GM19239 (cell line): ENCODE measurements around the gene COX4I1.
"Not testable (repeated sequence)": the region's sequence is repeated elsewhere in the genome, so short reads cannot be mapped to it uniquely, and the experiment has no call there.

ENCODE experiments used
- DNase-seq: peaks from one replicate; pipeline ENCODE4 v3.0.0; 2011; ENCODE audit warnings: low spot score; ENCODE audit not compliant: insufficient read length
- FAIRE-seq: peaks from 2 replicates; lab custom pipeline; 2011; peaks lifted over from hg19 to GRCh38; lab: Jason Lieb, UNC

COX4I1 gene

DNA sequence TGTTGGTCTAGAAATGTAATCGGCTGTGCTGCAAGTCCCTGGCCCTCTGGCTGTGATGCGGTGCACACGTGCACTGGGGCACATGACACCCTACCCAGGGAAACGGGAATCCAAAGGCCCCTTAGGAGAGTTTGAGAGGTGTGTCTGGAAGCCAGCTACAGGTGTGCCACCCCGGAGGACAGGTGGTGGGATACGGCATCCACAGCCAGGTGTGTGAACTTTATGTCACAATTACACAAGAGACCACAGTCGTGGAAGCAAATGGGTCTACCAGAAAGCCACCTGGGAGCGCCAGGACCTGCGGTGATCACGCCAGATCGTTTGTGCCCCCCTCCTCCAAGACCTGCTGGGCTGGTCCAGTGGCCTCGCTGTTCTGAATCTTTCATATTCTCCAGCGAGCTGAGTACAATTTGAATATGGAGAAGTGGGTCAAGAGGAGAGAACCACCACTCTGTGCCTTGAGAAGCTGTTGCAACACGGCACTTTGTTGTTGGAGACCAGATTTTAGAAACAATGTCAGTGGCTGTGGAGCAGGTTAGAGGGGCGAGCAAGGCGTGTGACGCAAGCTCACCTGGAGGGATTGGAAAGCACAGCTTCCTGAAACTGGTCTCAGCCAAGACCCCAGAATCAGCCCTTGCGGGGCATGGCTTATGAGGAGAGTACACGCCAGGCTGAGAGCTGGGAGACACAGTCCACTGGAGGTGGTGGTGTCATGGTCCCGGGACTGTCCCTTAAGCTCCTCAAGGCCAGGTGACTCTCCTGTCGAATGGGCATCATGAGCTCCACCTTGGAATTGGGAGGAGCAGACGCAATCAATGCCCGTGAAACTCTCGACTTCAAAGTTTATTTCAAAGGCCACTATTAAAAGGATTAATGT is 37.4 kb downstream of the COX4I1 start:
- DNase-seq (no peak), FAIRE-seq (no peak)

DNA sequence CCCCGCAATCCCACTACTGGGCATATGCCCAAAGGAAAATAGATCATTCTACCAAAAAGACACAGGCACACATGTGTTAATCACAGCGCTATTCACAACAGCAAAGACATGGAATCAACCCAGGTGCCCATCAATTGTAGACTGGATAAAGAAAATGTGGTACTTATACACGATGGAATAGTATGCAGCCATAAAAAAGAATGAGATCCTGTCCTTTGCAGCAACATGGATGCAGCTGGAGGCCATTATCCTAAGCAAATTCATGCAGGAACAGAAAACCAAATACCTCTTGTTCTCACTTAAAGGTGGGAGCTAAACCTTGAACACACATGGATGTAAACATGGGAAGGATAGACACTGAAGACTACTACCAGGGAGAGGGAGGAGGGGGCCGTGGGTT is 38.2 kb downstream of the COX4I1 start:
- not testable (repeated sequence) for FAIRE-seq, DNase-seq

DNA sequence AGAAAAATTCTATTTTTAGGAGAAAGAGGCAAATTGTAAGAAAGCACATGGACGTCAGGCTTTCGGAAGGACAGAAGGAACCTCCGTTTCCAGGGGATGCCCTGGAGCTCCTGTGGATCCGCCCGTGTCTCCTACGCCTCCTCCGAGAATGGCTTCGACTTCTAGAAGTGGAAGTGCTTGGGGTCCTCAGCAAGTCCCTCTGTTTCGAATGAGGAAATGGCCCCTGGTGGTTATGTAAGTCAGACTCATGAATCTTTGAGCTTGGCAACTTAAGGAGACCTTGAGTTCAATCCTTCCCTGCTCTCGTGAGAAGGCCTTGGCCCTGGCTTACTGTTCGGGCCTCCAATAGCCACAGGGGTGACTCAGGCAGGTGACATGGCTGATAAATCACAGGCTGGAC is 38.9 kb downstream of the COX4I1 start:
- no peak for FAIRE-seq
- DNase-seq, result no peak

DNA sequence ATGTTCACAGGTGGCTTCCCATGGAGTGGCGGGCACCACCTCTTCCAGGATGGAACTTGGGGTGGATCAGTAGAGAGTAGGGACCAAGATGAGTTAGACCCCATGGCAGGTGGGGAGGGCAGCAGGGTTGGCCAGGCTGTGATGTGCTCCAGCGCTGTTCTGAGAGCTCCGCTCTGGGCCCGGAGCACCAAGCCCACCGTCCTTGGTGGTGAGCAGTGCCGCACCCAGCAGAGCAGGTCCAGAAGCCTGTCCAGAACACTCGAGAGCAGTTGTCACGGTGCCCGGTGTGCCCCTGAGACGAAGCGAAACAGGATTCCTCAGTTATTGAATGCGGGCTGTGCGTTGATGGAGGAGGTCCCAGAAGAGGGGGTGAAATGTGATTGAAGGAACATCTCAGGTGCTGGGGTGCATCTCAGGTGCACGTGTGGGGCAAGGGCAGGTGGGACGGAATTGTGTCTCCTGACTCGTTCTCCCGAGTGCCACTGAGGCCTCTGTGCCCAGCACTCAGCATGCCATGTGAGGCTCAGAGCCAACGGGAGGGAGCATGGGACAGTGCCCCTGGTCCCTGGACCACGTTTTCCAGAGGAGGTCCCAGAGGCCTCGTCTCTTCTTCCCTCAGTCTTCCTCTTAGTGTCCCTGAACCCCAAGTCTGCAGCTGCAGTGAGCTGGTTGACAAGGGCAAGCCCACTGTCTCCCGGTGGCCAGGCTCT is 39.5 kb downstream of the COX4I1 start:
- no peak for DNase-seq

DNA sequence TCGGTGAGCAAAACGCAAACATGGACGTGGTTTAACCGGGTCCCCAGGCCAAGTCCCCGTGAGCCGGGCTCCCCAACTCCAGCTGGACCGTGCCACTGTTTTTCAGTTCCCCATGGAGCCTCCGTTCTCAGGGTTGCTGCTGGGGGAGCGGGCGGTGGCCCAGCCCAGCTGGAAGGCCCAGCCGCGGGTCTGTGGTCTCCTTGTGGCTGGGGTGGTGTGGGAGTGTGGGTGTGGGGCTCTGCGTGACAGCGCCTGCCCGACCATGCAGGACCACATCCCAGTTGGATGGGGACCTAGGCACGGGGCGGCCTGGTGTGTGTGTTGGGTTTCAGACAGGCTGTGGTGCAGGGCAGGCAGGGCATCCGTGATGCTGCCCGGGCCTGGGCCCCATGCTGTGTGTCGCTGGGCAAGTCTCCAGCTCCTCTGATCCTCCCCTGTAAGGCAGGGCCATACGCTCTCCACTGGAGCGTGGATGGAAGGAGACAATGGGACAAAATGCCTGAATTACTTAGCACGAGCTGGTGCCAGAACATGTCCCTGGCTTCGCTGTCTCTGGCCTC is 40.3 kb downstream of the COX4I1 start:
- DNase-seq (no peak), FAIRE-seq (no peak)

More for the DNA sequence above, 39.5 kb downstream of the COX4I1 start:
- no peak for FAIRE-seq

DNA sequence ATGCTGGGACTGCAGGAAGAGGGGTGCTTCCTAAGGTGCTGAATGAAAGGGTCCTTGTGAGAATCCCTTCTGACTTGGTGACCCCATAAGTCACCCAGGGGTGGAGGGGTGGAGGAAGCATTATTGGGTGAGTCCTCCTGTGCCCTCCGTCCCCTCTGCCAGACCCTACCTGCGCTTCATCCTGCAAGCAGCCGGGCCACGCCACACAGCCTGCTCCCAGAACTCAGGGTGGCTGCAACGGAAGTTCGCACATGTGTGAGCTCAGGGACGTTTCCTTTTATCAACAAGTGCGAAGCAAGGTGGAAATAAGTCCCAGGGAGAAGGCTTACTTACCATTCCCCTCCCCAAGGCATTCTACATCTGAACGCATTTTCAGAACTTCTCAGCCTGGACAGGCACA is 40.9 kb downstream of the COX4I1 start:
- FAIRE-seq (no peak), DNase-seq (no peak)

DNA sequence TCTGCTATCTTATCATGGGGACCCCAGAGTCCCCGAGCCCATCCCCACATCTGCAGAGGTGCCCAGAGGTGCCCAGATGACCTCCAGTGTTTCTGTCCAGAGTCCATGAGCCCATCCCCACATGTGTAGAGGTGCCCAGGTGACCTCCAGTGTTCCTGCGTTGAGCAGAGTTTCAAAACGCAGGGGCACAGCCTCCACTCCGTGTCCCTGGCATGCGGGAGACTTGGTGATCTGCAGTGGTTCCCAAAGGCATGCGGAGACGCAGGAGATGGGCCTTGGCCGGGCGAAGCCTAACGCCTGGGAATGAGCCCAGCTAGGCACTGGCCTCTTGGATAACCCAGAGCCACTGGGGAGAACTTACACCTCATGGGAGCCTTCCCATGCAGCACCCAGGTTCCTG is 41.3 kb downstream of the COX4I1 start:
- FAIRE-seq (no peak), DNase-seq (no peak)

DNA sequence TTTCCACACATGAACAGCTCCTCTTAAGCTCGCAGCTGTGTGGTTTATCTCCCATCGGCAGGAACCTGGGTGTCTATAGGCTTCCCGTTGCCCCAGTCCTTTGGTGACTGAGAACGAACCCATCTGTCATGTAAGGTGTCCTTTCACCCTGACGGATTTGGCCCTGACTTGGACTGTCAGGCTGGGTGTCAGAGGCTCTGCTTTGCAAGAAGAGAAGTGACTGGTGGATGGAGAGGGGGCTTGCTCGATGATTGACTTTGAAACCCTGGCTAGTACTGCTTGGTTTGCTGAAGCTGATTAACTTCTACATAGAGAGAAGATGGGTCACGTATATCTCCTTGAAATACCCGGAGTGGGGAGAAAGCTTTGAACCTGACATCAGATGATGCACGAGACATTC is 42.9 kb downstream of the COX4I1 start:
- no peak for DNase-seq
- FAIRE-seq, result no peak

DNA sequence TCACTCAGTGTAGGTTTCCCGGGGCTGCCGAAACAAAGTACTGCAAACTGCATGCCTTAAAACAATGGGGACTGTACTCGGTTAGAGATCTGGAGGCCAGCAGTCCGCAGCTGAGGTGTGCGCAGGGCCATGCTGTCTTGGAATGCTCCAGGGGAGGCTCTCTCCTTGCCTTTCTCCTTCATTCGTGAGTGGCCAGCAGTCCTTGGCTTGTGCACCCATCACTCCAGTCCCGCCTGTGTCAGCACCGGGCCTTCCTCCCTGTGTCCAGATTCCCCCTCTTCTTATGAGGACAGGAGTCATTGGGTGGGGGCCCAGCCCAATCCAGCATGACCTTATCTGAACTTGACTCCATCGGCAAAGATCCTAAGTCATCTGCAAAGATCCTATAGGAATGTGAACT is 43.4 kb downstream of the COX4I1 start:
- FAIRE-seq, result no peak

DNA sequence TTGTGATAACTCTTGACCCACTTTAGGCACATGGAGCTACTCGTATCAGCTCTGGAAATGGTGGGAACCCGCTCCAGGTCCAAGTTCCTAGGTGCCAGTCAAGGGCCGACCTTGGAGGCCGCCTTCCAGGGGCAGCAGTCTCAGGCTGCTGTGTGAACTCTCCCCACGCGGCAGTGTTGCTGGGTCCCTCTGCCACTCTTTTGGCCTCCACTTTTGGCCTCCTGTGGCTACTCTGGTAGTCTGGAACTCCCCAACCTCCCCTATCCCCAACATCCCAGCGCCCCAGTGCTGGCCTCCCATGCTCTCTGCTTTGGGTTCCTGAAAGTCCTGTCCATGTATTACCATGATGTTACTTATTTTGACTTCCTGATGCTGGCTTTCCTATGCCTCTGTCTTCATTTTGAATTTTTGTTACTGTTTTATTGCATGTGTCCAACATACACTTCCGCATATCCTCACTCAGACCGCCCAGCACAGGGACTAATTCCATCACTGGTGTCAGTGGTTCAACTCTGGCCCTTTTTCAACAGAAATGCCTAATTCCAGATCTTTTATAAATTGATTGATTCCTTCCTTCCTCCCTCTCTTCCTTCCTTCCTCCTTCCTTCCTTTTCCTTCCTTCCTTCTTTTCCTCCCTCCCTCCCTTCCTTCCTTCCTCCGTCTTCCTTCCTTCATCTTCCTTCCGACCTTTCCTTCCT is 44.1 kb downstream of the COX4I1 start:
- DNase-seq (no peak), FAIRE-seq (no peak)

More for the DNA sequence above, 43.4 kb downstream of the COX4I1 start:
- DNase-seq, result no peak

DNA sequence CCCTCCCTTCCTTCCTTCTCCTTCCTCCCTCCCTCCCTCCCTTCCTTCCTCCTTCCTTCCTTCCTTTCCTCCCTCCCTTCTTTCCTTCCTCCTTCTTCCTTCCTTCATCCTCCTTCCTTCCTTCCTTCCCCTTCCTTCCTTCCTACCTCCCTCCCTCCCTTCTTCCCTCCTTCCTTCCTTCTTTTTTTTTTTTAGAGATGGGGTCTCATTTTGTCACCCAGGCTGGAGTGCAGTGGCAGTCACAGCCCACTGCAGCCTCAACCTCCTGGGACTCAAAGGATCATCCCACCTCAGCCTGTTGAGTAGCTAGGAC is 44.6 kb downstream of the COX4I1 start:
- FAIRE-seq, result no peak

DNA sequence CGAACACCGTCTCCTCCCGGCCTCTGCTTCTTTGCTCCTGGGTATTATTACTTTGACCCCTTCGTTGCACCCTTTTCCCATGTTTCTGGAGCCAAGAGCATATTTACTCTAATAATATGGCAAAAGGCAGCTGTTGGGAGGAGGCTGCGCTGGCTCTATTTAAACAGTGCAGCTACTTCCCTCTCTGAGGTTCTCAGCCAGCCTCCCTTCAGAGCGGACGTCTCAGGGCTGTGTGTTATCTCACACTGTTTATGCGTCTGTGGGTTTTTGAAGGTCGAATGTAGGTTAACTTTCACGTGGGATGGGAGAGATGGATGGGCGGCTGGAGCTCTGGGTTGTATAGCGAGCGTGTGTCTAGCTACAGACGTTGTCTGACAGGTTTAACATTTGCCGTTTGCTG is 45.3 kb downstream of the COX4I1 start:
- FAIRE-seq, result no peak

More for the DNA sequence above, 44.6 kb downstream of the COX4I1 start:
- DNase-seq, result no peak

DNA sequence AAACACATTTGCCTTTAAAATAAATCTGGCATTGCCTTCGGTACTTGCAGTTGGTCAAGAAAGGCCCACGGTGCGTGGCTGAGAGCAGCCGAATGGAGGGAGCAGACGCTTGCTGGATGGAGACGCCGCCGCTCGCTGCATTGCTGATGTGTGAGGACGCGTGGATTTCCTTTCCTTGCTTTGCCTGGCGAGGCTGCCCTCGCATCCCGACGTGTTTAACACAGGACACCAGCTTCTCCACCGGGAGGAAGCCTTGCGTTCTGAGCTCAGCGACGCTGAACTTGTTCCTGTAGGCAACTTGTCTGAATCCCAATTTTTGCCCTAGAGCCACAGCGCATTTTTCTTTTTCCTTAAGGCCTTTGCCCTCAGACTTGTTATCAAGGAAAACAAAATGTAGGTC is 45.8 kb downstream of the COX4I1 start:
- no peak for FAIRE-seq
- DNase-seq, result no peak

More for the DNA sequence above, 45.3 kb downstream of the COX4I1 start:
- no peak for DNase-seq

DNA sequence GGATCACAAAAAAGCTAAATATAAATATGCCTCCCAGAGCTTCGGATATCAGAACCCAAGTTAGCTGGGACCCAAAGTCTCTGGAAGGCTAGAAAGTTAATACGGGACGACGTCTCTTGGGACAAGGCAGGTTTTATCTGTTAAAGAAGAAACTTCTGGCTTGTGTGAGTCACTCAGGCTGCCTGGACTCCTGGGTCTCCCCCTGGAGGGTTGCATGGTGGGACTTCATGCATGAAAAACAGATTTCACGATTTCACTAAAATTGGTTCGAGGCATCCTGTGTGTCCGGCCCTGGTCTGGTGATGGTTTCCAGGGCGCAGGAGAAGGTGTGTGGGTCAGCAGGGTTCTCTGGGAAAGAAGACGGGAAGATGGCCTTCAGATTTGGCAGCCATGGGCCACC is 47.0 kb downstream of the COX4I1 start:
- no peak for DNase-seq
- FAIRE-seq, result no peak

DNA sequence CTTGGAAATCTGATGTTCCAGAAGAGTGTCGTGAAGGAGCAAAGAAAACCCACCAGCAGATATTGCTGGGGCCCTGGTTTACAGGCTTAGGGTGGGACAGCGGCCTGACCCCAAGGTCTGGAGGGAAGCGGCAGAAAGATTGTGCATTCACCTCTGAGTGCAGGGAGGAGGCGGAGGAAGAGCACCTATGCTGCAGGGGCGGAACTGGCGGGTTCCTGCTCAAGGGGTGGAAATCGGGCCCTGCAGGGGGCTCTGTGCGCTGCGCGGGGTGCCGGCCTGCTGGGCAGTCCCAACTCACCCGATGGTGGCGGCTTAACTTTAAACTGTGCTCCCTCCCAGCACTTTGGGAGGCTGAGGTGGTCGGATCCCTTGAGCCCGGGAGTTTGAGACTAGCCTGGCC is 47.5 kb downstream of the COX4I1 start:
- no peak for FAIRE-seq

DNA sequence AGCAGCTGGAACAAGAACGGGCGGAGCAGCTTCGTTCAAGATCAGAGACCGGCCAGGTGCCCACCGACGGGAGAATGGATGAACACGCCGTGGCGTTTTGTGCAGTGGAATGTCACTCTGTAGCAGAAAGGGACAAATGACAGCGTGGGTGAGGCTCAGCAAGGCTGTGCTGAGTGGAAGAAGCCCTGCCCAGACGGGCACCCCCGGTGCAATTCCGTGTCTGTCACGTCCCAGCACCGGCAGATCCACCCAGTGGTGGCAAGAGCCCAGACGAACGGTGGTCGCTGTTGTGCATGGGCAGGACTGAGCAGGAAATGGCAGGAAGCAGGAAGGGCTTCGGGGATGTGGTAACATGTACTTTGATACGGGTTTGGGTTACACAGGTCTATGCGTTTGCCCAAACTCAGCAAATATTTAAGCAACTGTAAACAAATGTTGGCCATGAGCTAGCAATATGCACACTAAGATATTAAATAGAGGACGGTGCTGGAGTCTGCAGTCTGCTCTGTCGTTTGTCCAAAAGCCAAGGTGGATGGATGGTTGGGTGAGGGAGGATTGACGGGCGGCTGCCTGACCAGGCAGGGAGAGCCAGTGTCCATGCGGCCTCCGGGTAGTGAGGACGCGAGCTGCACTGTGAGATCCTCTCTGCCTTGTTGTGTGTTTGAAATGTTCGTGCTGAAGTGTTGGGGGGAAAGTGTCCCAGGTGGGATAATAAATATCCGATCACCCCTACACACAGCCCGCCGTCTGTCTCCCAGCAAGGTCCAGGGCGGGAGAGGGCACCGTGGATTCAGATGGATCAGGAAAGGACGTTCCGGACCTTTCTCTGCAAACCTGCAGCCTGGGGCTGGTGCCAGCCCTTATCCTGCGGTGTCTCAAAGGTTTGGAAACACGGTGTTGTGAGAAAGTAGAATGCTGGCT is 48.4 kb downstream of the COX4I1 start:
- FAIRE-seq (no peak), DNase-seq (no peak)

More for the DNA sequence above, 47.5 kb downstream of the COX4I1 start:
- DNase-seq, result no peak

DNA sequence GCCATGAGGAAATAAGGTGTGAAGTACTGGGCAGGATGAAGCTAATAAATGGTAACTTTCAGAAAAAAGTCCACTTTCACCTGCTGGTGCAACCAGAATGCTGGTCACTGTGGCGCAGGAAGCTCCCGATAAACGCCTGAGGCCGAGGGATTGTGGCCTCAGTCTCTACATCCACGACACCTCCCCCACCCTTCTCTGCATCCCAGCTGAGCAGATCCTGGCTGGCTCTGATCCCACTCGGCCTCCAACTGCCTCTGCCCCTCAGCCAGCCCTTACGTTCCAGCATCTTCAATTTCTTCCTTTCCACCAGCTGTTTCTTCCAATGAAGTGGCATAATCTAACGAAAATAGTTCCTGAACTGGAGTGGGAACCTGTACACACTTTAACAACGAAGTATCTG is 49.5 kb downstream of the COX4I1 start:
- no peak for DNase-seq
- no peak for FAIRE-seq

DNA sequence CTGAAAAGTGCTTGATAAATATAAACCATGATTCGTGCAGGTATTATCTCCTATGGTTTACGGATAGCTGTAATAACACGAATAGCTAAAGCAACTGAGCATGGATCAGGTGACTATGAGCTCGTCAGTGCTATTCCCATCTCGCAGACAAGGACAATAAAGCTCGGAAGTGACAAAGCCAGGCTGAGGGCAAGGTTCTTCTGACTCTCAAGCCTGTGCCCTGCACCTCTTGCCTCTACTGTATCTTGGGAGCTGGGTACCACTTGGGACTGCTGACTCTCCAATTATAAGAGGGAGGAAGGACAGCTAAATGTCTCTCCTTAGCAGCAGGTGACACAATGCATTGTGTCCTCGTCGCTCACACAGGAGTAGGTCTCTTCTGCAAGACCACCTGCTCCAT is 49.9 kb downstream of the COX4I1 start:
- FAIRE-seq (no peak), DNase-seq (no peak)

DNA sequence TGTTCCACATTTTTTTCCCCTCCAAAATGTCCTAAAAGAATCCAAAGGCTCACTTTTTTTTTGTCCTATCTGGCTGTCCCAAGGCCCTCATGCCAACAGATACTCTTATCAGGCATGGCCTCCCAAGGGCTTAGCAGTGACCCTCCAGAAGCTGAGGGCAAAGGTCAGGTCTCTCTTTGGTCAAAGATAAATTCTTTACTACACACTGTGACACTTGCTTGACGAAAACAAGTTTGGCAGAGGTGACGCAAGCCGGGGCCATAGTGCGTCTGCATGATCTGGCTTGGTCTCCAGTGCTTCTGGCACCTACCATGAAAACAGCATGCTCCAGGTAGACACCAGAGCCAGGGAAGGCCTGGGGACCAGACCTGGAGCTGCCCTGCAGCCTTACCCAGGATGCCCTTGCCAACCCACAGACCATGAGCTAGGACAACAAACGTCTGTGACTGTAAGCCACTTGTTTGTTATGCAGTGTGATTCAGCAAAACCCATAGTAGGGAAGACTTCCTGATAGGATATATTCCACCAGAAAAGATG is 50.9 kb downstream of the COX4I1 start:
- no peak for DNase-seq
- no peak for FAIRE-seq
